GM18526 (cell line): ENCODE measurements around the gene DPM1.

Source experiments
- POLR2A ChIP-seq: IDR thresholded peaks from 3 replicates; pipeline ENCODE4 v1.6.1; 2011; ENCODE audit not compliant: insufficient read length; ENCODE audit errors: extremely low read depth

DPM1 gene

DNA sequence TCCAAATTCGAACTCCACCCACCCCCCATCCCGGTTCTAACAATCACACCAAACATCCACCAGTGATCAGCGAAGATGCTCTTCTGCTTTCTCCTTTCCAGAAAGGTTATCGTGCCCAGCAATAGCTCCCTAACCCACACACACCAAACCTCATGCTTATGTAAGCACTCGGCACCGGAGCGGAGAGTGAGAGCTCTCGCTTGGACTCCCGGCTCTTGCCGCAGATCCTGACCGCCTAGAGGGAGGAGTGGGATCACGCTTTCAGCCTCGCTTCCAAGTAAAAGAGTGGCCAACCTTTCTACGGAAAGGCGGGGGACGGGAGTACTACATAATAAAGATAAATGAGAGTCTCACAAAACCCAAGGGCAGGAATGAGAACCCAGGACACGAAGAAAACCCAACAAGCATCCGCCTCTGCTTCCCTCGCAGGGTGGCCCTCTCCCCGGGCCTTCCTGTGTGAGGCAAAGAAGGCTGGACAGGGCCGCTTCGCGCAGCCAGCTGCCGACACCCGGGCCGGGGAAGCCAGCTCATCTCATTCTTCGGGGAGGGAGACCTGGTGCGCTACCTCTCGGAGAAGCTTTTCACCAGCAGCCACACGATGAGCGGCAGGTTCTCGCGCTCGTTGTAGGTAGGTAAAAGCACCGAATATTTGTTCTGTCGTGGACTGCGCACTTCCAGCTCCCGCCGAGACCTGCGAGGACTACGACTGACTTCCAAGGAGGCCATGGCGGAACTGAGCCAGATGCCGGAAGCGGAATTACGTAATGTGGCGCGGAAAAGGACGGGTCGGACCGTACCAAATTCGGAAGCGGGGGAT lies at the start of gene DPM1:
TSS of gene DPM1 (minus strand) at position 735 of the 817 bp plus-strand sequence. CDS start at position 726, 9 bp downstream.
- peak; percentile 97 for TF ChIP-seq POLR2A

DNA sequence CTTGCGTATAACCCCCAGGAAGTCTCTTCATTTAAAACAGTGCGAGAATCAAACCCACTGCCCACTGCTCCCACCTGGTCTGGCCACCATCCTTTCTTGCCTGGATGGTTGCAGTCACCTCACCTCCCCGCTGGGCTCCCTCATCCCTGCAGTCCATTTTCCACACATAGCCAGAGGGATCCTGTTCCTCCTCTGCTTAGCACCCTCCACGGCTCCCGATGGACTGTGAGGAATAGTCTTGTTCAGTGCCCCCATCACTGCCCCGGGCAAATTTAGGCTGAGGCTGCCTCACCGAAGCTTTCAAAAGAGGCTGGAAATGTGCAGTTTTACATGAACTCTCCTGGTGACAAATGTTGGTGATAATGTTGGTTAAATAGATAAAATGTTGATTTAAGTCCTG lies 46.9 kb upstream of the DPM1 start:
- TF ChIP-seq POLR2A: no peak

DNA sequence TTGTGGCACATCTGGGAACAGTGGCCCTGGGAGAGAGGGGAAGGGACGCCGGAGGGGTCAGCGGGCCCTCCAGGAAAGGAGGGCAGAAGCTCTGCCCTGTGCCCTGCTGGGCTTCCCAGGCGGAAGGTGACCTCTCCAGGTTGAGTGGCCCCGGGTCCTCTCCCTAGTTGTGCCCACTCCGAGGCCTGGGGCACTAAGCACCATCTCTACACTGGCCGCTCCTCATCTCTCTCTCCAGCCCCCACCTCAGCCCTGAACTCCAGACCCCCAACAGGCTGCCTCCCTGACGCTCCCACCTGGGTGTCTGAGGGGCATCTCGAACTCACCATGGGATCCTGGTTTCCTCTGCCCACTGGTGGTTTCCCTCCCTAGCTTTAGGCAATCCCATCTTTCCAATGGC lies 46.4 kb upstream of the DPM1 start:
- no peak for TF ChIP-seq POLR2A

DNA sequence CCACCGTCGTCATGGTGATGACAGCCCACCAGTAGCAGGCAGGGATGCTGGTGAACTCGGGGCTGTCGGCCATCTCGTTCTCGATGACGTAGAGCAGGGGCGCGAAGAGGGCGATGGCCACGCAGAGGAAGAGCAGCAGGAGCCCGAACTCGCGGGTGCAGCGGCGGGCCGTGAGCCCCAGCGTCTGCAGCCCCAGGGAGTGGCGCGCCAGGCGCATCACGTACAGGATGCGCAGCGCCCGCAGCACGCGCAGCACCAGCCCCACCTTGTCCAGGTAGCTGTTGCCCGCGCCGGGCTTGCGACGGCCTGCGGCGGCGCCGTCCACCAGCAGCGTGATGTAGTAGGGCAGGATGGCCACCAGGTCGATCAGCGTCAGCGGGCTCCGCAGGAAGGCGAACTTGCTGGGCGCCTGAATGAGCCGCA lies 46.0 kb upstream of the DPM1 start:
- no peak for TF ChIP-seq POLR2A

DNA sequence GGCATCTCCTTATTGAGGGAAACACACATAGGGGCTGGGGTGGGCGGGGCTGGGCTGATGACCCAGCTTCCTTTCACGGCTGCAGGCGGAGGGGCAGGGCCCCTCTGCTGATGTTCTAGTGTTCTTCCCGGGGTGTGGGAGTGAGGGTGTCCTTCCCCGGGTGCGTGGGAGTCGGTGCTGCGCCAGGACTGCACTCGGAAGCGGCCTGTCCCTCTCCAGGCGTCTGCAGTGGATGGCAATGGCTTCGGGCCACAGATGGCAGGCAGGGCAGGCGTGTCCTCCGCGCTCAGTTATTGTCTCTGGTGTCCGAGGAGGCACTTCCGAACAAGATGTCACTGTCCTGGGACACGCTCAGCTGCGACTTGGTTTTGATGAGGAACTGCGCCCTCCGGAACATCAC lies 45.4 kb upstream of the DPM1 start:
- no peak for TF ChIP-seq POLR2A

DNA sequence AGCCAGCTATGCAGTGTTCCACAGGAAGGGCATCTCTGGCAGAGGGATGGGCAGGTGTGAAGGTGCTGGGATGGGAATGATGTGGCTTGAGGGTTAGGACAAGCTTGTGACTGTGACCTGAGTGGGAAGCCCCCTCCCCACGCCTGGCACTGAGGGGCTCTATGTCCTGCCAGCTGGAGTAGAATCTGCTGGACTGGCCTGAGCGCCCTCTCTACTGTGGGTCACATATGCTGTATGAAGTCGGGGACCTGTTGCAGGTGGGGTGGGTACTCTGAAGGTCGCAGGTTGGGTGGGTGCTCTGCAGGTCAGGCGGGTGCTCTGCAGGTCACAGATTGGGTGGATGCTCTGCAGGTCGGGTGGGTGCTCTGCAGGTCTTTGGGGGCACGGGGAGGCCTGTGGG lies 44.3 kb upstream of the DPM1 start:
- no peak for TF ChIP-seq POLR2A

DNA sequence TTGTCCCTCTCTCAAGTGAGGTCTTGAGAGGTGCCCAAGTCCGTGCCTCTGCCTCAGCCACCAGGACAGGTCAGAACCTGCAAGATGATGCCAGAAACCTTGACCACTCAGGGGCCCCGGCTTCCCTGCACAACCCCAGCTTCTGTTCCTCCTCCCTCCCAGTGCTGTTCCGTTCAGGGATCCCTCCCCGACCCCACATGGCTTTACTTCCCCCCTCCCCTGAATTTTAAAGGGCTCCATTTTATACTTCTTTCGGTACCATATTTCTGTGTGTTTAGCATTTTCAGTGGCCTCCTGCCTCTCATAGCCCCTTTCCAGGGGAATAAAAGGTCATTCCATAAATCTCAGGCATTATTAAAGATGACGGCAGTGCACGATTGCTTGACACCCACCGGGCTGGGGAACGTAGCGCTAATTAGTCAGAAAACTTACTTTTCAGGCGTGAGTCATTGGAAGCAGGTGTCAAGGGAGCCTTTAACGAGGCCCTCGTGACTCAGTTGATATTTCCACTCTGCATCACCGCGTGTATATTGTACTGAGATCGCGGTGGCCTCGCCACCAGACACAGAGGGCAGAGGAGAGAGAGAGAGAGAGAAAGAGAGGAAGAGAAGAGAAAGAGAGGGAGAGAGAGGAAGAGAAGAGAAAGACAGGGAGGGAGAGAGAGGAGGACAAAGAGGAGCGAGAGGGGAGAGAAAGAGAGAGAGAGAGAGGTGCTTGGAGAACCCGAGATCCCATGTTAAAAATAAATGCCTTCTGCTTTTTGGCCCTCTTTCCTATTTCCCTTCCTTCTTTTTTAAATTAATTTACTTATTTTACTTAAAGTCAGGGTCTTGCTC lies 43.3 kb upstream of the DPM1 start:
- TF ChIP-seq POLR2A: no peak

DNA sequence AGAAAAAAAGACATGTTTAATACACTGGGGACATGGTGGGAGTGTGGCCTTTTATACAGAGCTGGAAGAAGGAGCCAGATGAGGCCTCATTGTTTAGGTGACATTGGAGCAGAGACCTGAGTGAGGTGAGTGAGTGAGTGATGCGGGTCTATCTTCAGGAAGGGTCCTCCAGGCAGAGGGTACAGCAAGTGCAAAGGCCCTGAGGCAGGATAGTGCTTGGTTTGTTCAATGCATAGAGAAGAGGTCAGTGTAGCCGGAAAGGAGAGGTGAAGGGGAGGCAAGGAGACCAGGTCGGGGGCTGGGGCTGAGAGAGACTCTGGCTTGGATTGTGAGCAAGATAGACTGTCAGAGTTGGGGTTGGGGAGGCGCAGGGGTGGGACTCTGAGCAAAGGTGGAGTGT lies 41.0 kb upstream of the DPM1 start:
- no peak for TF ChIP-seq POLR2A

DNA sequence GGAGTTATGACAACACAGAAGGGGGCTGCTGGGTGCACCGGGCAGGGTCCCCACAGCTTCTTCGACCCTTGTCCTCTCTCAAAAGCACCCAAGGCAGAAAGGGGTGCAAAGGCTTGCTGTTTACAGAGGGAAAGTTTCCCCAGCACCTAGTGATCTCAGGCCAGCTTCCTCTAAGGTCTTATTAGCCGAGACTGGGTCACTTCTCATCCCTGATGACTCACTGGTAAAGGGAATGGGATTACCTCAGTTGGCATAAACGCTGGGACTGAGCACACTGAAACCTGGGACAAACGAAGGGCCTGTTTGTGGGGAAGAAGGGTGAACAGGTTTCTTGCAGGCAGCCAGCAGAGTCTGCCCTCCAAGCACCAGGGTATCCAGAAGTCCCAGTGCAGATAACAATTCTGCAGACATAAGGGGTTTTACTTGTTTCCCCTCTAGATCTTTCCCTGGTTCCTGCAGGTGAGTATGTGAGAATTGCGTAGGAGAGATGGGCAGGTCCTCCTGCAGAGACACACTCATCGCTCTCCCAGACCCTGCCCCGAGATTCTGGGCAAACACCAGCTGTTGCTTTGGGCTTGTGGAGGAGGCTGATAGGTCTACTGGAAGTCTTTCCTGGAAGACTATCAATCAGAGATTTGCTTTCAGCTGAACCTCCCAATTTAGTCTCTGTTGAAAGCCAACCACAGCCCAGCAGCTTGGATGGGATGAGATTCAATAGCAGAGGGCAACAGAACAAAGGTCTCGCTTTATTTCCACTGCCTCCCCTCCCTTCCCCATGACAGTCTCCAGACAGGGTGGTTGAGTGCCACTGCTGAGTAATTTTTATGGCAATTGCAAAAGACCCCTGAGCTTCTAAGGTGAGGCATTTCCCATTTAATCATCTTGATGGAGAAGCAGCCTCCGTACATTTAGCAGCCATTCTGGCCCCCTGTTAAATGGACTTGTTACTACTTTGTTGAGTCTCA lies 38.9 kb upstream of the DPM1 start:
- no peak for TF ChIP-seq POLR2A

DNA sequence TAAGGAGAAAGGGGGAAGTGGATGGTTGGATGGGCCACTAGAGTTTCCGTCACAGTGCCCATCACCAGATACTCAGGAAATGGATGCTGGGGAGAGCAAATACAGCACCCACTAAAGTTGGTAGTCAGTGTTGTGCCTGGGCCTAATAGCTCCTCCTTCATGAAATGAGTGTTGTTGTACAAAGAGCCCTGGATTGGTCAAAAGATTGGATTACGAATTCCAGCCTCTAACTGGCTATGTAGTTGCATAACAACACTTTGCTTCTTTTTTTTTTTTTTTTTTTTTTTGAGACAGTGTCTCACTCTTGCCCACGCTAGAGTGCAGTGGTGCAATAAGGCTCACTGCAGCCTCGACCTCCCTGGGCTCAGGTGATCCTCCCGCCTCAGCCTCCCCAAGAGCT lies 37.2 kb upstream of the DPM1 start:
- no peak for TF ChIP-seq POLR2A

DNA sequence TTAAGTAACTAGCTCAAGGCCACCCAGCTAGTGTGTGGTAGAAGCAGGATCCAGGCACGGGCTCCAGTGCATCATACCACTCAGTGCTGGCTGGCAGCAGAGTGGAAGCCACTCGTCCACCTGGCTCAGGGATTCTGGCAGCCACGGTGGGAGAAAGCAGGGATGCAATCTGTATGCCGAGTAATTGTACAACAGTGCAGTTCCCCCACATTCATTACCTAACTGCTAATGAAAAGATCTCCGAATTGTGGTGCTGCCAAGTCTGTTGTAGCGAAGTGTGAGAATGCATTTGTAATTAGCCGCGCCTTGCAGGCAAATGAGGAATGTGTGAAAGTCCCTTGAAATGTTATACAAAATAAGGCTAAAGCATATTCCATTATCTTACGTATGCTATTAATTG lies 35.5 kb upstream of the DPM1 start:
- no peak for TF ChIP-seq POLR2A

DNA sequence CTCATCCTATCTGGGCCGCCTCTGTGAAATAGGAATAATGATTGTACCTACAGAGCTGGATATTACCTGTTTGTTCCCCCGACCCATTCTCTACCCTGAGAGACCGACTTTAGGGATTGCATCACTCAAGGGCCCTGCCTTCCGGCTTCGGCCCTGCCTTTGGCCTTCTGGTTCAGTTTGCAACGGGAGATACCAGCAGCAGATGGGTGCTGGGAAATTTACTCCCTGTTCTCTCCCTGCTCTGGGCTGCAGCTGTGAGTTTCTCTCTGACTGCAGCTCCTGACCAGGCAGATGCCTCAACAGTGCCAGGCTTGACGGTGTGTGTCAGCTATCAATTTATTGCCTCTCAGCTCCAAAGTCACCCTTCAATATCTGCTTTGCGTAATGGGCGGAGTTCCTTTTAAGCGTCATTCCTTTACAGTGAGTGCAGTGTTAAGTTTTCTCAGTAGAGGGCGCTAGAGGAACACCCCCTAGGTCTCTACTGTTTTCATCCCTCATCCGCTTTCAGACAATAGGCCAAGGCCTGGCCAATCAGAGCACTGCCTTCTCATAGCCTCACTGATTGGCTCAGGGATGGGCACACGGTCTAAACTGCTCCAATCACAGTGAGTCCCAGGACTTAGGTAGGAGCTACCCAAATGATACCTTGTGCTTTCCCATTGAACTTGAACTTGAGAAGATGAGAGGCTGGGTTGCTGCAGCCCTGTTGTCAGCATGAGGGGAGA lies 34.6 kb upstream of the DPM1 start:
- TF ChIP-seq POLR2A: no peak

DNA sequence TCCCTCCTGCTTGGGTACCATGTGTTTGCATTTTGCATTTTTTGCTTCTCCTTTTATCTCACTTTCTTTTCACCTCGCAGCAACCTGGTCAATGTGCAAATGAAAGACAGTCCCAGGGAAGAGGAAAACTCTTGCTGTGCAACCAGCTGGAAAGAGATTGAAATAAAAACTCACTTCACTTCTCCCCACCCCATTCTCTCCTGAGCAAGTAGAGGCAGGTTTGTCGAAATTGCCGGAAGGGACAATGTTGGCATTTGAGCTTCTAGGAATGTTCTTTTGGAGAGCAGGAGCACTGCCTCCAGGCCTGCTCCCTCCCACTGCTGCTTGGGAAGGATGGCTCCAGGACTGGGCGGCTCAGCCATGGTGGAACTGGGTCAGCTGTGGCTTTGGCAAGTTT lies 34.0 kb upstream of the DPM1 start:
- no peak for TF ChIP-seq POLR2A

DNA sequence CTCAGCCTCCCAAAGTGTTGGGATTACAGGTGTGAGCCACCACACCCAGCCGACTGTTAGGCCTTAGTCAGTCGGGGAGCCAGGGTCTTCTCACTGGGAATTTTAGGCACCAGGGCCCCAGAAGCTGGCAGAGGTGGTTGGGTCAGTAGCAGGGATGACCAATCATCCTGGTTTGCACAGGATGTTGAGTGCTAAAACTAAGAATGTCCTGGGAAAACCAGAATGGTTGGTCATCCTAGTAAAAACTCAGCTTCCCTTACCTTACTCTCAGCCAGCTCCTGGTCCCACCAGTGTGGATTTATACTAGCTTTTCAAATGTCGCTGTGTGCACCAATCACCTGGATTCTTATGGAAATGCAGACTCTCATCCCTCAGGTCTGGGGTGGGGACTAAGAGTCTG lies 32.7 kb upstream of the DPM1 start:
- TF ChIP-seq POLR2A: no peak

DNA sequence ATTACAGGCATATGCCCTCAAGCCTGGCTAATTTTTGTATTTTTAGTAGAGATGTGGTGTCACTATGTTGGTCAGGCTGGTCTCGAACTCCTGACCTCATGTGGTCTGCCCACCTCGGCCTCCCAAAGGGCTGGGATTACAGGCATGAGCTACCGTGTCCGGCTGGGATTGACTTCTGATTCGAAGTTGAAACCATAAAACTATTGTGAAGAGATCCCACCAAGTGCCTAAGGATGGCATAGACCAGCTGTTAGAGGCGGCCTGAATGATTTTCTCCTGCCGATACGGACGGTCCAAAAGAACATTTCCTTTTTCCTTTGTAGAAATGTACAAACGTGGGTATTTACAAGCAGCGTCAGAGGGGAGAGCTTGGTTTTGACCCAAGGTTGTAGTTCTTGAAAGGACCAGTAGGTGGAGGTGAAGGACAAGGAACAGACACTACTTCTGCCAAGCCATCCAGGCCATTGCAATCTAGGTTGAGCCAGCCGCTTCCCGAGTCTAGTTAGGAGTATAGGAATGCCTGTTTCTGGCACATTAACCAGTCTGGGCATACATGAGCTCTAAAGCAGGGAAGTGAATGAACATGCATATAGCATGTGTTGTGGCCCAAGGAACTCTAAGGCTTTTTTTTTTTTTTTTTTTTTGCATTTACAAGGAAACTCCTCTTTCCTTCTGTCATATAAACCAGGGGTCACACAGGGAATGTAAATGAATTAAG lies 29.3 kb upstream of the DPM1 start:
- TF ChIP-seq POLR2A: no peak
